HepG2 (cell line): ENCODE results near the gene TNFRSF1B. TPM values are rescaled to one million over a fixed set of nuclear protein-coding genes. Genes with fewer than 3 reads are reported as not detected.

Experiments used
- ATAC-seq: fragments of 200-7000 bp; cut with Tn5 transposase; 3 replicates; pipeline ENCODE4 v1.9.1; 2020; ENCODE audit warnings: mild to moderate bottlenecking, moderate library complexity
- BruUV-seq: library from RNA; stranded (reverse); fragments of 400-500 nt; replicated peaks from 2 replicates; lab custom pipeline; 2021; lab: Mats Ljungman, UMichigan
- CTCF ChIA-PET: fragments of 300-600 bp; formaldehyde crosslinking; extraction: SDS; loops from one replicate; lab custom pipeline; 2021; ENCODE audit warnings: low total read pairs, inconsistent platforms, low intra/inter-chr PET ratio; lab: Yijun Ruan, JAX
- POLR2A ChIA-PET: fragments of 350-600 bp; sonication (Branson Sonifier 250); formaldehyde crosslinking; loops from one replicate; lab custom pipeline; 2020; ENCODE audit warnings: antibody characterized with exemption, inconsistent platforms; lab: Yijun Ruan, JAX
- DNase-seq: peaks from one replicate; pipeline ENCODE4 v3.0.0-alpha.2; 2015; ENCODE audit warnings: low spot score
- FAIRE-seq: peaks from 3 replicates; lab custom pipeline; 2011; peaks lifted over from hg19 to GRCh38; lab: Jason Lieb, UNC
- H2AFZ ChIP-seq: one replicate; pipeline ENCODE4 v1.6.1; 2011; ENCODE audit warnings: low read length, inconsistent platforms
- H3K27ac ChIP-seq: fragments of 300-600 bp; 3 replicates; pipeline ENCODE4 v1.8.0; 2011; ENCODE audit warnings: mixed run types, mild to moderate bottlenecking, mixed read lengths, low read length, inconsistent platforms; ENCODE audit not compliant: insufficient read depth; ENCODE audit errors: extremely low read length
- H3K27me3 ChIP-seq, 2 experiments: fragments of 200-600 bp in 1 of 2; 2 replicates in 1 of 2; 3 replicates in 1 of 2; pipeline versions ENCODE4 v1.6.0 to v1.8.0; 2011; ENCODE audit warnings: low read length in 2 of 2, mild to moderate bottlenecking in 2 of 2, moderate library complexity in 2 of 2, inconsistent platforms in 1 of 2; ENCODE audit not compliant: insufficient read depth in 2 of 2, control insufficient read depth in 1 of 2
- H3K36me3 ChIP-seq, 2 experiments: fragments of 200-600 bp in 1 of 2; replicated peaks in 1 of 2; 2 replicates in 1 of 2; 3 replicates in 1 of 2; pipeline versions ENCODE4 v1.5.1 to v1.8.0; 2011; ENCODE audit warnings: low read length in 2 of 2, inconsistent platforms in 1 of 2; ENCODE audit not compliant: insufficient read depth in 2 of 2, control insufficient read depth in 1 of 2
- H3K4me1 ChIP-seq: 2 replicates; pipeline ENCODE4 v1.5.1; 2012; ENCODE audit warnings: low read length, inconsistent platforms; ENCODE audit not compliant: insufficient read depth
- H3K4me2 ChIP-seq: 2 replicates; pipeline ENCODE4 v1.6.0; 2011; ENCODE audit warnings: low read depth, low read length, inconsistent platforms
- H3K4me3 ChIP-seq, 3 experiments: fragments of 200-600 bp in 1 of 3; sonication (generic), shearing (Covaris generic) in 1 of 3; replicated peaks in 1 of 3; 2 replicates each; pipeline ENCODE4 v1.5.1; 2011 to 2016; ENCODE audit warnings: low read length in 3 of 3, inconsistent platforms in 2 of 3, low read depth in 2 of 3, mild to moderate bottlenecking in 2 of 3, control low read depth in 1 of 3, mixed read lengths in 1 of 3; ENCODE audit not compliant: insufficient read depth in 1 of 3
- H3K79me2 ChIP-seq: one replicate; pipeline ENCODE4 v1.6.1; 2011; ENCODE audit warnings: low read length, inconsistent platforms; ENCODE audit not compliant: insufficient read depth
- H3K9ac ChIP-seq: 2 replicates; pipeline ENCODE4 v1.6.0; 2011; ENCODE audit warnings: mild to moderate bottlenecking, low read depth, low read length, inconsistent platforms; ENCODE audit not compliant: insufficient read depth
- H3K9me3 ChIP-seq: 2 replicates; pipeline ENCODE4 v1.5.1; 2012; ENCODE audit warnings: mild to moderate bottlenecking, low read length
- H4K20me1 ChIP-seq: 2 replicates; pipeline ENCODE4 v1.6.0; 2011; ENCODE audit warnings: inconsistent platforms, mild to moderate bottlenecking, low read length, moderate library complexity; ENCODE audit not compliant: insufficient read depth
- KAT8 ChIP-seq: IDR thresholded peaks from 2 replicates; pipeline ENCODE4 v1.6.1; 2016; ENCODE audit warnings: missing genetic modification reagents, missing compliant biosample characterization
- MAFF ChIP-seq: IDR thresholded peaks from 2 replicates; pipeline ENCODE4 v1.6.1; 2011; ENCODE audit warnings: low read depth, low read length, improper control_type of control experiment
- NR1H2 ChIP-seq: sonication (generic); formaldehyde crosslinking; IDR thresholded peaks from 2 replicates; pipeline ENCODE4 v1.8.1; 2022; ENCODE audit warnings: low read depth, missing genetic modification reagents, borderline replicate concordance
- RFX3 ChIP-seq: IDR thresholded peaks from 2 replicates; pipeline ENCODE4 v1.6.1; 2016; ENCODE audit warnings: missing biosample characterization, missing genetic modification reagents
- SIX1 ChIP-seq: sonication (generic); formaldehyde crosslinking; IDR thresholded peaks from 2 replicates; pipeline ENCODE4 v1.4.0; 2020; ENCODE audit warnings: missing genetic modification reagents, borderline replicate concordance
- THAP11 ChIP-seq: IDR thresholded peaks from 2 replicates; pipeline ENCODE4 v1.6.1; 2016; ENCODE audit warnings: missing biosample characterization, missing genetic modification reagents
- ZNF768 ChIP-seq: sonication (generic); formaldehyde crosslinking; IDR thresholded peaks from 2 replicates; pipeline ENCODE4 v1.4.0; 2020; ENCODE audit warnings: missing genetic modification reagents
- WGBS: methylation state at CpG from one replicate; pipeline ENCODE4 v1.1.6; 2017; ENCODE audit warnings: low lambda C conversion rate; 5-methylcytosine and 5-hydroxymethylcytosine counted together
- in situ Hi-C: cut with HindIII; loops from 2 replicates; pipeline ENCODE4 v1.10.0; 2017; ENCODE audit warnings: low pct_unique_long_range_greater_than_20kb; ENCODE audit not compliant: extremely low pct_ligation_motif_present
- intact Hi-C: fragments of 100-400 bp; cut with micrococcal nuclease; formaldehyde crosslinking; loops from one replicate; pipeline ENCODE4 v1.10.0; 2022; ENCODE audit not compliant: unreplicated experiment
- polyA plus RNA-seq, 8 experiments: library from polyadenylated mRNA; depleted of rRNA in 3 of 8; stranded (reverse) in 7 of 8; unstranded in 1 of 8; fragments of >200 nt; fragmentation: Illumina TruSeq in 4 of 8; extraction: Trizol in 4 of 8; gene quantifications; 2 replicates each; pipeline versions ENCODE4 v1.2.1 to v1.2.3, GENCODE V29; 2011 to 2016; ENCODE audit warnings: low read depth in 4 of 8, missing spikeins in 1 of 8, mixed read lengths in 1 of 8; ENCODE audit not compliant: insufficient read depth in 1 of 8
- total RNA-seq, 5 experiments: library from RNA; depleted of rRNA; stranded (reverse); fragments of >200 nt; fragmentation: Illumina TruSeq; extraction: Trizol; gene quantifications; 2 replicates each; pipeline ENCODE4 v1.2.3, GENCODE V29; 2016; ENCODE audit warnings: low read depth in 1 of 5
- TF ChIP-seq, protein P1 (sequence below): sonication (generic); formaldehyde crosslinking; IDR thresholded peaks from 2 replicates; pipeline ENCODE4 v1.5.0; 2020; ENCODE audit warnings: mild to moderate bottlenecking, missing genetic modification reagents, borderline replicate concordance

TNFRSF1B gene
- total and polyA plus RNA-seq, 2 of the 13 experiments (the other 11 are each of a cell fraction or from before 2014, with no cell fraction given) = 0.04 to 0.11 TPM

- FAIRE-seq = no peak
- WGBS = 35% methylated on average over 5 of the region's 9 CpGs
- no peaks in the 10 kb centered on the region for H3K9me3 ChIP-seq
- no peaks in the 10 kb centered on the region for H3K36me3 ChIP-seq
- DNase-seq = no peak
- no peak overlapping the region for H3K27ac ChIP-seq
- H4K20me1 ChIP-seq = no peaks in the 10 kb centered on the region
- intact Hi-C loops (no loop called here), in situ Hi-C loops (no loop called here)
- no peak overlapping the region for H2AFZ ChIP-seq
- peaks cover 0 to 1% of the 10 kb centered on the region in 2 experiments; a peak in 2 of 5 replicates for H3K27me3 ChIP-seq
- no peak for ATAC-seq
- ChIA-PET POLR2A (no interaction called here), CTCF (no interaction called here)
- TF ChIP-seq RFX3 = no peak
- no peak for TF ChIP-seq MAFF
- TF ChIP-seq KAT8 (CRISPR knock-in tag) = no peak
- TF ChIP-seq ZNF768 (CRISPR knock-in tag) = peak; percentile 84
- no peak for TF ChIP-seq NR1H2
- H3K4me3 ChIP-seq = no peak overlapping the region
- H3K4me1 ChIP-seq = peaks cover 26% of the 10 kb centered on the region
- no peaks in the 10 kb centered on the region for H3K79me2 ChIP-seq
- no TSS peak for BruUV-seq
- no peak overlapping the region for H3K4me2 ChIP-seq
- no peak overlapping the region for H3K9ac ChIP-seq
Observed at GRCh38 chr1:12150456-12151200, 16.2 kb upstream of the TNFRSF1B start.

DNA sequence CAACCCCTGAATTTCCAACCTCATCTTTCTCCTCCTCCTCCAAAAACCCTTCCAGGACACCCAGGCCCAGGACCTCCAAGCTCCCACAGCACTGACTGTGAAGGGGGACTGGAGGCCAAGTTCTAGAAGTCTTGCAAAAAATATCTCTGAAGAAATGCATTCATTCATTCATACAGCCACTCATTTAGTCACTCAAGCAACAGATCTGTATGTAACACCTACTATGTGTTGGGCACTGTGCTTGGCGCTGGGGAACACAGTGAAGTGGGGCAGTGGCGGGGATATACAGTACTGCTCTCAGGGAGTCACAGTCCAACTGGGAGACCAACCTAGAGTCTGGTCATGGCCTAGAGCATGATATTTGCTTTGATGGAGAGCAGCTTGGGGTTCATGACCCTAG, 15.3 kb upstream of the TNFRSF1B start:
- POLR2A ChIA-PET = no interaction called here
- peaks cover 25% of the 10 kb centered on the region for H3K4me1 ChIP-seq
- BruUV-seq = no TSS peak
- TF ChIP-seq, protein P1, sequence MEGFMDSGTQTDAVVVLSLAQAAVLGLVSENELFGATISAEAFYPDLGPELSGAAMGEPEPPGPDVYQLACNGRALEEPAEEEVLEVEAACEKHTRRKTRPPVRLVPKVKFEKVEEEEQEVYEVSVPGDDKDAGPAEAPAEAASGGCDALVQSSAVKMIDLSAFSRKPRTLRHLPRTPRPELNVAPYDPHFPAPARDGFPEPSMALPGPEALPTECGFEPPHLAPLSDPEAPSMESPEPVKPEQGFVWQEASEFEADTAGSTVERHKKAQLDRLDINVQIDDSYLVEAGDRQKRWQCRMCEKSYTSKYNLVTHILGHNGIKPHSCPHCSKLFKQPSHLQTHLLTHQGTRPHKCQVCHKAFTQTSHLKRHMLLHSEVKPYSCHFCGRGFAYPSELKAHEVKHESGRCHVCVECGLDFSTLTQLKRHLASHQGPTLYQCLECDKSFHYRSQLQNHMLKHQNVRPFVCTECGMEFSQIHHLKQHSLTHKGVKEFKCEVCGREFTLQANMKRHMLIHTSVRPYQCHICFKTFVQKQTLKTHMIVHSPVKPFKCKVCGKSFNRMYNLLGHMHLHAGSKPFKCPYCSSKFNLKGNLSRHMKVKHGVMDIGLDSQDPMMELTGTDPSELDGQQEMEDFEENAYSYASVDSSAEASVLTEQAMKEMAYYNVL (CRISPR knock-in tag) = no peak
- TF ChIP-seq SIX1 (CRISPR knock-in tag) (no peak), THAP11 (CRISPR knock-in tag) (no peak)
- TF ChIP-seq, all 625 proteins: peak for 0
- ATAC-seq (no peak), FAIRE-seq (no peak), DNase-seq (no peak)
- Histone ChIP-seq H2AFZ (no peak overlapping the region), H3K79me2 (no peaks in the 10 kb centered on the region), H4K20me1 (no peaks in the 10 kb centered on the region), H3K27ac (no peak overlapping the region), H3K4me3 (no peak overlapping the region), H3K9ac (no peak overlapping the region), H3K9me3 (no peaks in the 10 kb centered on the region), H3K27me3 (no peaks in the 10 kb centered on the region), H3K36me3 (no peaks in the 10 kb centered on the region), H3K4me2 (no peak overlapping the region)
- WGBS = 91% methylated on average over 2 of the region's 2 CpGs
- CTCF ChIA-PET = no interaction called here
- intact Hi-C loops = no loop called here
- in situ Hi-C loops = no loop called here
